IPS DF 6.9 (cell line): ENCODE results near the gene FOXN1.

Experiments
- DNase-seq: peaks from one replicate; pipeline ENCODE4 v3.0.0-alpha.2; 2013; ENCODE audit warnings: low read depth, low spot score
- H3K27ac ChIP-seq: one replicate; pipeline ENCODE4 v1.5.1; 2013; ENCODE audit warnings: low read length, control low read depth
- H3K27me3 ChIP-seq: 2 replicates; pipeline ENCODE4 v1.6.1; 2013; ENCODE audit warnings: mild to moderate bottlenecking, low read length; ENCODE audit not compliant: control insufficient read depth, insufficient read depth
- H3K36me3 ChIP-seq: 2 replicates; pipeline ENCODE4 v1.6.1; 2013; ENCODE audit warnings: low read length; ENCODE audit not compliant: control insufficient read depth, insufficient read depth
- H3K4me1 ChIP-seq: 2 replicates; pipeline ENCODE4 v1.6.1; 2013; ENCODE audit warnings: low read length; ENCODE audit not compliant: control insufficient read depth, insufficient read depth
- H3K4me3 ChIP-seq: 2 replicates; pipeline ENCODE4 v1.5.1; 2013; ENCODE audit warnings: mild to moderate bottlenecking, low read length
- H3K9me3 ChIP-seq: 2 replicates; pipeline ENCODE4 v1.6.1; 2013; ENCODE audit warnings: low read length, inconsistent platforms; ENCODE audit not compliant: control insufficient read depth, insufficient read depth
- WGBS: extraction: QIAGEN DNeasy Blood & Tissue Kit; methylation state at CpG from one replicate; pipeline ENCODE4 v1.1.7; 2013; ENCODE audit warnings: mixed read lengths, missing lambda C conversion rate; ENCODE audit not compliant: insufficient read length, insufficient coverage; 5-methylcytosine and 5-hydroxymethylcytosine counted together

Gene FOXN1

GRCh38 chr17:28533091-28533807, 27.1 kb downstream of the FOXN1 start:
- WGBS = 100% methylated on average over 1 of the region's 16 CpGs

DNA sequence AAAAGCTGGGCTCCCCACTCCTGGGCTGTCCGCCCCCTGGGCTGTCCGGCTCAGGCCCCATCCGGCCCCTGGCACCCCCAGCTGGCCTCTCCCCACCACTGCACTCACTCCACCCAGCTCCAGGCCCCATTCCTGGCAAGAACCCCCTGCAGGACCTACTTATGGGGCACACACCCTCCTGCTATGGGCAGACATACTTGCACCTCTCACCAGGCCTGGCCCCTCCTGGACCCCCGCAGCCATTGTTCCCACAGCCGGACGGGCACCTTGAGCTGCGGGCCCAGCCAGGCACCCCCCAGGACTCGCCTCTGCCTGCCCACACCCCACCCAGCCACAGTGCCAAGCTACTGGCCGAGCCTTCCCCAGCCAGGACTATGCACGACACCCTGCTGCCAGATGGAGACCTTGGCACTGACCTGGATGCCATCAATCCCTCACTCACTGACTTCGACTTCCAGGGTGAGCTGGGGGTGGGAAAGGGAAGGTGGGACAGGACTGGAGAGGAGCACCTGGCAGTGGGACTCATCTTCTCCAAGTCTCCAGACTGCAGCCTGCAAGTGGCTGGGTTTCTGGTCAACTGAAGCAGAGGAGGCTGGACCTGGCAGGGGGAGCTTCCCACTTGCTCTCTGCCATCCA, 28.7 kb downstream of the FOXN1 start:
- Histone ChIP-seq H3K4me3 (no peak overlapping the region), H3K4me1 (no peaks in the 10 kb centered on the region), H3K9me3 (no peaks in the 10 kb centered on the region), H3K27ac (no peak overlapping the region), H3K27me3 (no peaks in the 10 kb centered on the region), H3K36me3 (no peaks in the 10 kb centered on the region)
- WGBS = no CpG with 5 or more reads among the region's 11 CpGs
- DNase-seq = no peak

More at GRCh38 chr17:28533091-28533807, 27.1 kb downstream of the FOXN1 start:
- Histone ChIP-seq H3K36me3 (no peaks in the 10 kb centered on the region), H3K27ac (no peak overlapping the region), H3K4me3 (no peak overlapping the region), H3K4me1 (no peaks in the 10 kb centered on the region), H3K27me3 (no peaks in the 10 kb centered on the region), H3K9me3 (no peaks in the 10 kb centered on the region)
- DNase-seq = no peak

DNA sequence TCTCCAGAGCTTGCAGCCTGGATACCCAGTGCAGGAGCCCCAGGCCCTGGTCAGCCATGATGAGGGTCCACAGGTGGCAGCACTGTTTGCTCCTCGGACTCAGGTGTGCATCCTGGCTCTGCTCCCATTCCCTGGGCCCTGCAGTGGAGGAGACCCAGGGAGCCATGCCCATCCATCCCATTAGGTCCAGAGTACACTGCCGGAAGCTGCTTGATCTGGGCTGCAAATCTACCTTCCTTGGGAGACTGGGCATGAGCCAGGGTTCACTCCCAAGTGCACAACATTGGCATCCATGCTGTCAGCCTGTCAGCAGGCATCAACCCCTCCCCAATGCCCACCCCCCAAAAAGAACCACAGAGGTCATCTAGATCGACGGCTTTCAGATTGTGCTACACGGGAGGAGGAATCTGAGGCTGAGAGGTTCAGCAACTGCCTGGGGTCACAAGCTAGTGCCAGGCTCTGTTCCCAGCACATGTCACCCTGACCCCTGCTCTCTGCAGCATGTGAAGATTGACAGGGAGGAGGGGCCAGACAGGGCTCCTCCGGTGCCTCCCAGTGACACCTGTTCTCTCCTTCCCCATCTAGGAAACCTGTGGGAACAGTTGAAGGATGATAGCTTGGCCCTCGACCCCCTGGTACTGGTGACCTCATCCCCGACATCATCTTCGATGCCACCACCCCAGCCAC, 30.5 kb downstream of the FOXN1 start:
- H3K9me3 ChIP-seq = no peaks in the 10 kb centered on the region
- no peak overlapping the region for H3K27ac ChIP-seq
- no peaks in the 10 kb centered on the region for H3K4me1 ChIP-seq
- no CpG with 5 or more reads among the region's 9 CpGs for WGBS
- no peaks in the 10 kb centered on the region for H3K27me3 ChIP-seq
- H3K36me3 ChIP-seq = no peaks in the 10 kb centered on the region
- no peak overlapping the region for H3K4me3 ChIP-seq
- no peak for DNase-seq

DNA sequence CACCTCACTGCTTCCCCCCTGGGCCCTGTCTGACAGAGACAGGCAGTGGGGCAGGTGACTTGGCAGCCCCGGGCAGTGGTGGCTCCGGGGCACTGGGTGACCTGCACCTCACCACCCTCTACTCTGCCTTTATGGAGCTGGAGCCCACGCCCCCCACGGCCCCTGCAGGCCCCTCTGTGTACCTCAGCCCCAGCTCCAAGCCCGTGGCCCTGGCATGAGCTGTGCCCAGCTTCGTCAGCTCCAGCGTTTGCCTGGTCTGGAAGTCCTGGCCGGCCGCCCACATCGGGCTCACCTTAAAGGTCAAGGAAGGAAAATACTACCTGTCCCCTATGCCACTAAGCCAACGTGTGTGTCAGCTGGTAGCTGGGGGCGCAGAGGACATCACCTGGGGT, 31.1 kb downstream of the FOXN1 start:
- no CpG with 5 or more reads among the region's 12 CpGs for WGBS
- Histone ChIP-seq H3K27ac (no peak overlapping the region), H3K27me3 (no peaks in the 10 kb centered on the region), H3K9me3 (no peaks in the 10 kb centered on the region), H3K4me3 (no peak overlapping the region), H3K4me1 (no peaks in the 10 kb centered on the region), H3K36me3 (no peaks in the 10 kb centered on the region)
- no peak for DNase-seq

DNA sequence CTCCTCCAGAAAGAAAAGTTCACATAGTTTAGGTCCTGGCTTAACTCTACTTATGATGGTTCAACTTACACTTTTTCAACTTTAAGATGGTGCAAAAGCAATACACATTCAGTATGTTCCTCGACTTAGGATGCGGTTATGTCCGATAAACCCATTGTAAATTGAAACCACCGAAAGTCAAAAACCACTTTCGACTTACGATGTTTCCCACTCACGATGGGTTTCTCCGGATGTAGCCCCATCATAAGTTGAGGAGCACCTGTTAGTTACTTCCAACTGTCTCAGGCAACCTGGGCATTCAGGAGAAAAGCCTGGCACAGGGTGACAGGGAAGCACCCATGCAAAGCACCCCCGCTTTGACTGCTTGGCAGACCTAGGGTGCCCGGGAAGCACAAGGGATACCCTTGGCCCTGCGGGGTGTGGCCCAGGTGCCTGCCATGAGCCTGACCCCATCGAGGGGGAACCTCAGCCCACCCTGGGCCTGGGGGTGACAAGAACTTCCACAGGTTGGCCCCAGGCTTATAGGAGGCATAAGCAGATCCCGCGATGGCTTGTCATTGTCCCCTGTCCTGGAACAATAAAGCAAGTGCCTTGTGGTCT, 32.2 kb downstream of the FOXN1 start:
- Histone ChIP-seq H3K27me3 (no peaks in the 10 kb centered on the region), H3K36me3 (no peaks in the 10 kb centered on the region), H3K9me3 (no peaks in the 10 kb centered on the region), H3K4me3 (no peak overlapping the region), H3K4me1 (no peaks in the 10 kb centered on the region), H3K27ac (no peak overlapping the region)
- no CpG with 5 or more reads among the region's 14 CpGs for WGBS
- no peak for DNase-seq

GRCh38 chr17:28540231-28540630, 34.1 kb downstream of the FOXN1 start:
- H3K36me3 ChIP-seq = no peaks in the 10 kb centered on the region
- no peaks in the 10 kb centered on the region for H3K9me3 ChIP-seq
- WGBS = no CpG with 5 or more reads among the region's 4 CpGs
- DNase-seq = no peak
- no peak overlapping the region for H3K27ac ChIP-seq
- H3K27me3 ChIP-seq = no peaks in the 10 kb centered on the region
- H3K4me3 ChIP-seq = no peak overlapping the region
- H3K4me1 ChIP-seq = peaks cover 2% of the 10 kb centered on the region; the same call in 1 of the 2 replicates

DNA sequence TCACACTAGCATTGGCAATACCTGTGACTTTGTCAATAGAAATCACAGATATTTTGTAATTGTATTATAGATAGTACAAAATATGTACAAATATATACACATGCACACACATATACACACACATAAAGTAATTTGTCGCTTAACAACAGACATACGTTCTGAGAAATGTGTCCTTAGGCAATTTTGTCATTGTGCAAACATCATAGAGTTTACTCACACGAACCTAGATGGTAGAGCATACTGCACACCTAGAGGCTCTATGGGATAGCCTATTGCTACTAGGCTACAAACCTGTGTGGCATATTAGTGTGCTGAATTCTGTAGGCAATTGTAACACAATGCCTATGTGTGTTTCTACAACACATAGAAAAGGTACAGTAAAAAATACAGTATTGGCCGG, 35.3 kb downstream of the FOXN1 start:
- no CpG with 5 or more reads among the region's 4 CpGs for WGBS

DNA sequence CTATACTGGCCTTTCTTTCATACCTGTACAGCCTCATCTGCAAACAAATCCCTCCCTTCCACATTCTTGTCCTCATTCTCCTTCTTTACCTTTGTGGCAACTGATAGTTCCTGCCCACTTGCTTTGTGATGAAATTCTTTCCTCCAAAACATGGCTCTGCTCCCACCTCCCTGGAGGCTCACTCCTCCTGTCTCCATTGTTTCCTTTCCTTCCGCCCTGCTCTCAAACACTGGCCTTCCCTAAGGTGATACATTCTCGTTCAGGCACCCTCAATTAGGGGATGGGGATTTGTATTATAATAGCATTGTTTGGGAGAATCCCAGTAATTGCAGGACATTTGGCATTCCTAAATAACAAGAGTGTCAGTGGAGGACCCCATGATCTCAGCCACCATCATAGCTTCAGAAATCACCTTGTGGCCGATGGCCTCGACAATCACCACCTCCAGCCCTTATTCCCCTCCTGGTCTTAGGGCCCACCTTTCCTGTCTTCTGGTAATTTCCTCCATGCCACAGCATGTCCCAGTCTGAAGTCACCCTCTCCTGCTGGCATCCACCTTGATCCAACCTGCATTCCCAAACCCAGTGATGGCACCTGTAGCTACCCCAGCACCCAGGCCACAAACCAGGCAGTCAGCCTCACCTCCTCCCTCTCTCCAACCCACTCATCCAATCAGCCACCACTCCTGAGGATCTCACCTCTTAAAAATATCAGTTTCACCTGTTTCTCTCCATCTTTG, 38.4 kb downstream of the FOXN1 start:
- WGBS = no CpG with 5 or more reads among the region's 4 CpGs
- no peak overlapping the region for H3K4me3 ChIP-seq

More for the DNA sequence above, 35.3 kb downstream of the FOXN1 start:
- peaks cover 2% of the 10 kb centered on the region; the same call in 1 of the 2 replicates for H3K4me1 ChIP-seq
- H3K36me3 ChIP-seq = no peaks in the 10 kb centered on the region
- H3K9me3 ChIP-seq = no peaks in the 10 kb centered on the region
- no peaks in the 10 kb centered on the region for H3K27me3 ChIP-seq
- DNase-seq = no peak
- no peak overlapping the region for H3K27ac ChIP-seq
- no peak overlapping the region for H3K4me3 ChIP-seq

DNA sequence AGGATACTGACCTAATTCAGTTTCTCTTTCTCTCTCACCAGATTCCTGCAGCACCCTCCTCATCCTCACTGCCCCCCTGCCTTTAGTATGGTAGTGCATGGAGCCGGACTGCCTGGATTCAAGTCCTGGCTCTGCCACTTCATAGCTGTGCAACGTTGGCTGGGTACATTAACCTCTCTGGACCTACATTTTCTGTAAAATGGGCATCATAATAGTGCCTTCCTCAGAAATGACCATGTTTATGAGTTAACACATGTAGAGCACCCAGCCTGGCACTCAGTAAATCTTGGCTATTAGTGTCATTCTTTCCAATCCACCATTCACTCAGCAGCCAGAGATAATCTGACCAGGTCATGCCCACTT, 39.0 kb downstream of the FOXN1 start:
- no peaks in the 10 kb centered on the region for H3K27me3 ChIP-seq
- no CpG with 5 or more reads among the region's 2 CpGs for WGBS
- H3K36me3 ChIP-seq = peaks cover 5% of the 10 kb centered on the region
- peaks cover 3% of the 10 kb centered on the region for H3K4me1 ChIP-seq
- no peak for DNase-seq
- H3K9me3 ChIP-seq = no peaks in the 10 kb centered on the region
- H3K4me3 ChIP-seq = no peak overlapping the region
- no peak overlapping the region for H3K27ac ChIP-seq

More for the DNA sequence above, 38.4 kb downstream of the FOXN1 start:
- H3K27me3 ChIP-seq = no peaks in the 10 kb centered on the region
- peaks cover 3% of the 10 kb centered on the region for H3K4me1 ChIP-seq
- H3K27ac ChIP-seq = no peak overlapping the region
- H3K36me3 ChIP-seq = peaks cover 5% of the 10 kb centered on the region
- no peaks in the 10 kb centered on the region for H3K9me3 ChIP-seq
- no peak for DNase-seq
